ENCODE results near the gene RPL10.

The RPL10 gene

GRCh38 chrX:154450312-154450711 lies 52.1 kb downstream of the RPL10 start:
- TF ChIP-seq CTCF (IDR thresholded peaks at IDR 0.05; ENCODE audit: low read depth, low read length) (no peak), EZH2phosphoT487 (IDR thresholded peaks at IDR 0.05; ENCODE audit: low read depth) (no peak)
- H2AFZ ChIP-seq (ENCODE audit: low read depth, low read length), result no peak overlapping the region
- no peaks in the 10 kb centered on the region for H3K4me1 ChIP-seq (ENCODE audit: low read length)
- no peaks in the 10 kb centered on the region for H3K9me3 ChIP-seq (ENCODE audit: insufficient read depth, low read length)
- peaks cover 4% of the 10 kb centered on the region for H3K36me3 ChIP-seq (replicated peaks; ENCODE audit: low read depth, low read length)
- no peaks in the 10 kb centered on the region for H4K20me1 ChIP-seq (ENCODE audit: insufficient read depth, low read length)
- no peak overlapping the region for H3K4me2 ChIP-seq (ENCODE audit: low read length)
- no peaks in the 10 kb centered on the region for H3K27me3 ChIP-seq (ENCODE audit: low read depth, low read length)
- no peak overlapping the region for H3K9ac ChIP-seq (ENCODE audit: low read length)
- H3K79me2 ChIP-seq (ENCODE audit: low read length), result peaks cover under 1% of the 10 kb centered on the region; the same call in 1 of the 2 replicates
- H3K4me3 ChIP-seq (ENCODE audit: low read length), result no peak overlapping the region
- no peak overlapping the region for H3K27ac ChIP-seq (ENCODE audit: low read length)
